HCT116 (cell line): ENCODE measurements around the gene CASZ1. TPM values are rescaled to one million over a fixed set of nuclear protein-coding genes. Genes with fewer than 3 reads are reported as not detected.

ENCODE experiments used
- ATAC-seq: fragments of 200-7000 bp; cut with Tn5 transposase; 2 replicates; pipeline ENCODE4 v1.9.1; 2020; ENCODE audit warnings: mild to moderate bottlenecking, moderate library complexity
- BruUV-seq: library from RNA; stranded (reverse); fragments of 400-500 nt; replicated peaks from 2 replicates; lab custom pipeline; 2021; lab: Mats Ljungman, UMichigan
- CTCF ChIA-PET: fragments of 300-600 bp; sonication (Branson Sonifier 250); formaldehyde crosslinking; loops from one replicate; lab custom pipeline; 2021; ENCODE audit warnings: antibody characterized with exemption; lab: Charles Lee
- POLR2A ChIA-PET: fragments of 300-600, 350-600 bp; sonication (Branson Sonifier 250); formaldehyde crosslinking; loops from one replicate; lab custom pipeline; 2021; ENCODE audit warnings: antibody characterized with exemption; lab: Charles Lee
- RAD21 ChIA-PET, 2 experiments: fragments of 300-600 bp; sonication (Branson Sonifier 250); formaldehyde crosslinking; loops; one replicate each; lab custom pipeline; 2023; ENCODE audit warnings: low total read pairs in 2 of 2; ENCODE audit not compliant: uncharacterized antibody in 2 of 2, unreplicated experiment in 2 of 2, low non-redundant PET in 1 of 2; lab: Charles Lee
- DNase-seq: peaks from one replicate; pipeline ENCODE4 v3.0.0-alpha.2; 2010; ENCODE audit warnings: low read depth, low spot score
- H2AFZ ChIP-seq: fragments of 200-600 bp; shearing (Covaris generic), sonication (generic); 2 replicates; pipeline ENCODE4 v1.6.1; 2017; ENCODE audit warnings: low read depth, mixed run types, mixed read lengths, antibody characterized with exemption, low read length; ENCODE audit not compliant: poor library complexity, severe bottlenecking
- H3K27ac ChIP-seq: 2 replicates; pipeline ENCODE4 v1.5.1; 2012; ENCODE audit warnings: low read depth, low read length
- H3K27me3 ChIP-seq: fragments of 200-600 bp; sonication (generic); 2 replicates; pipeline ENCODE4 v1.6.1; 2016; ENCODE audit warnings: mixed run types, low read length, mixed read lengths; ENCODE audit not compliant: insufficient read depth
- H3K36me3 ChIP-seq, 2 experiments: fragments of 200-500 bp in 1 of 2; fragments of 200-600 bp in 1 of 2; sonication (Bioruptor generic) in 1 of 2; sonication (generic) in 1 of 2; 2 replicates each; pipeline versions ENCODE4 v1.5.1 to v1.6.1; 2014 to 2016; ENCODE audit warnings: low read length in 2 of 2, inconsistent platforms in 1 of 2, mixed read lengths in 1 of 2, mixed run types in 1 of 2; ENCODE audit not compliant: insufficient read depth in 2 of 2, control insufficient read depth in 1 of 2
- H3K4me1 ChIP-seq, 2 experiments: fragments of 200-600 bp in 1 of 2; sonication (generic) in 1 of 2; 2 replicates each; pipeline versions ENCODE4 v1.5.1 to v1.6.1; 2012 to 2017; ENCODE audit warnings: low read length in 2 of 2, inconsistent platforms in 1 of 2, mild to moderate bottlenecking in 1 of 2, mixed read lengths in 1 of 2, mixed run types in 1 of 2, moderate library complexity in 1 of 2; ENCODE audit not compliant: insufficient read depth in 2 of 2, control insufficient read depth in 1 of 2
- H3K4me2 ChIP-seq: fragments of 200-600 bp; sonication (generic); 2 replicates; pipeline ENCODE4 v1.6.1; 2017; ENCODE audit warnings: mixed run types, low read length, mixed read lengths
- H3K4me3 ChIP-seq, 2 experiments: fragments of 200-600 bp in 1 of 2; sonication (generic) in 1 of 2; replicated peaks in 1 of 2; 2 replicates each; pipeline ENCODE4 v1.5.1; 2011 to 2016; ENCODE audit warnings: low read length in 2 of 2, control low read depth in 1 of 2, low read depth in 1 of 2, mild to moderate bottlenecking in 1 of 2, mixed read lengths in 1 of 2, mixed run types in 1 of 2
- H3K79me2 ChIP-seq: fragments of 200-600 bp; sonication (generic); 2 replicates; pipeline ENCODE4 v1.6.1; 2017; ENCODE audit warnings: mild to moderate bottlenecking, mixed run types, low read length, moderate library complexity, mixed read lengths; ENCODE audit not compliant: insufficient read depth
- H3K9ac ChIP-seq: fragments of 200-600 bp; sonication (generic); 2 replicates; pipeline ENCODE4 v1.6.1; 2016; ENCODE audit warnings: low read length, mixed read lengths
- H3K9me2 ChIP-seq: fragments of 200-600 bp; sonication (generic), shearing (Covaris generic); 2 replicates; pipeline ENCODE4 v1.6.1; 2017; ENCODE audit warnings: mixed run types, mild to moderate bottlenecking, moderate library complexity; ENCODE audit not compliant: insufficient read depth
- H3K9me3 ChIP-seq, 2 experiments: fragments of 200-500 bp in 1 of 2; fragments of 200-600 bp in 1 of 2; sonication (Bioruptor generic) in 1 of 2; sonication (generic) in 1 of 2; 2 replicates each; pipeline ENCODE4 v1.6.1; 2014 to 2017; ENCODE audit warnings: low read length in 2 of 2, mixed read lengths in 2 of 2, inconsistent platforms in 1 of 2, low read depth in 1 of 2, mild to moderate bottlenecking in 1 of 2, mixed run types in 1 of 2, moderate library complexity in 1 of 2; ENCODE audit not compliant: control insufficient read depth in 1 of 2, insufficient read depth in 1 of 2
- H4K20me1 ChIP-seq: fragments of 200-600 bp; sonication (generic), shearing (Covaris generic); 2 replicates; pipeline ENCODE4 v1.6.1; 2017; ENCODE audit warnings: mixed run types, mild to moderate bottlenecking, moderate library complexity; ENCODE audit not compliant: insufficient read depth
- ATF3 ChIP-seq: IDR thresholded peaks from 2 replicates; pipeline ENCODE4 v1.6.1; 2012
- EGR1 ChIP-seq: IDR thresholded peaks from 2 replicates; pipeline ENCODE4 v1.6.1; 2012; ENCODE audit warnings: low read depth
- ELF1 ChIP-seq: IDR thresholded peaks from 2 replicates; pipeline ENCODE4 v1.6.1; 2012; ENCODE audit warnings: low read depth, borderline replicate concordance
- EZH2 ChIP-seq: fragments of 200-600 bp; sonication (generic); IDR thresholded peaks from 2 replicates; pipeline ENCODE4 v1.6.1; 2017; ENCODE audit warnings: antibody characterized with exemption, mixed run types
- EZH2phosphoT487 ChIP-seq: fragments of 200-600 bp; IDR thresholded peaks from 2 replicates; pipeline ENCODE4 v1.6.1; 2018; ENCODE audit warnings: antibody characterized with exemption, borderline replicate concordance
- JUND ChIP-seq: IDR thresholded peaks from 2 replicates; pipeline ENCODE4 v1.6.1; 2012
- POLR2A ChIP-seq: IDR thresholded peaks from 2 replicates; pipeline ENCODE4 v1.7.0; 2011; ENCODE audit warnings: borderline replicate concordance; ENCODE audit not compliant: insufficient read depth, insufficient read length; ENCODE audit errors: extremely low read depth
- RAD21 ChIP-seq: IDR thresholded peaks from 2 replicates; pipeline ENCODE4 v1.6.1; 2012; ENCODE audit warnings: low read depth, mild to moderate bottlenecking
- TCF7L2 ChIP-seq: IDR thresholded peaks from 2 replicates; pipeline ENCODE4 v1.7.0; 2011; ENCODE audit warnings: borderline replicate concordance, inconsistent platforms; ENCODE audit not compliant: insufficient read depth, insufficient read length; ENCODE audit errors: extremely low read depth
- YY1 ChIP-seq: IDR thresholded peaks from 2 replicates; pipeline ENCODE4 v1.6.1; 2011; ENCODE audit warnings: low read length, low read depth, moderate library complexity, mild to moderate bottlenecking; ENCODE audit not compliant: insufficient replicate concordance; ENCODE audit errors: extremely low read depth
- ZFX ChIP-seq: fragments of 450-650 bp; IDR thresholded peaks from 2 replicates; pipeline ENCODE4 v1.6.1; 2017
- ZNF274 ChIP-seq: fragments of 200-500 bp; sonication (Bioruptor generic); IDR thresholded peaks from 2 replicates; pipeline ENCODE4 v1.6.1; 2014; ENCODE audit warnings: mild to moderate bottlenecking, low read depth, low read length, inconsistent platforms
- intact Hi-C: fragments of 100-400 bp; cut with micrococcal nuclease; formaldehyde crosslinking; loops from 2 replicates; pipeline ENCODE4 v1.10.0; 2022
- total RNA-seq: library from RNA; stranded (reverse); gene quantifications from one replicate; pipeline ENCODE4 v1.2.1, GENCODE V29; 2021; ENCODE audit not compliant: unreplicated experiment

The CASZ1 gene
- total RNA-seq, 1 experiment from 2014 or later: 7.7 TPM

GRCh38 chr1:10825592-10825991 is 29.1 kb upstream of the CASZ1 start:
- Histone ChIP-seq H3K9me2 (no peaks in the 10 kb centered on the region), H3K4me1 (peaks cover 5 to 15% of the 10 kb centered on the region in 2 experiments), H3K9me3 (no peaks in the 10 kb centered on the region), H3K79me2 (no peaks in the 10 kb centered on the region), H4K20me1 (no peaks in the 10 kb centered on the region), H3K27me3 (no peaks in the 10 kb centered on the region), H3K4me3 (no peak overlapping the region), H3K36me3 (no peaks in the 10 kb centered on the region), H2AFZ (peak overlapping the region; percentile 92), H3K27ac (no peak overlapping the region), H3K4me2 (peak overlapping the region; percentile 56; the same call in 1 of the 2 replicates), H3K9ac (no peak overlapping the region)
- BruUV-seq: no TSS peak
- intact Hi-C loops: no loop called here
- CTCF ChIA-PET: no interaction called here
- DNase-seq (no peak), ATAC-seq (0 out of 2 replicates have a peak, but pooled peaks have one; percentile 20)
- no peak for TF ChIP-seq YY1
- no peak for TF ChIP-seq ZNF274
- no peak for TF ChIP-seq ELF1
- TF ChIP-seq ATF3: no peak
- no peak for TF ChIP-seq RAD21
- TF ChIP-seq JUND: no peak
- TF ChIP-seq EGR1: no peak
- TF ChIP-seq EZH2phosphoT487: no peak
- TF ChIP-seq POLR2A: no peak
- no peak for TF ChIP-seq EZH2
- no peak for TF ChIP-seq ZFX
- RAD21 ChIA-PET: no interaction called here
- POLR2A ChIA-PET: no interaction called here

GRCh38 chr1:10824821-10825540 is 28.5 kb upstream of the CASZ1 start:
- peak overlapping the region; percentile 56 for H3K4me2 ChIP-seq
- ATAC-seq (peak; percentile 71), DNase-seq (peak; percentile 10)
- H3K9me2 ChIP-seq: no peaks in the 10 kb centered on the region
- no peaks in the 10 kb centered on the region for H4K20me1 ChIP-seq
- no TSS peak for BruUV-seq
- POLR2A ChIA-PET: no interaction called here
- CTCF ChIA-PET: no interaction called here
- peaks cover 5 to 14% of the 10 kb centered on the region in 2 experiments for H3K4me1 ChIP-seq
- peak overlapping the region; percentile 92 for H2AFZ ChIP-seq
- no peak overlapping the region for H3K27ac ChIP-seq
- RAD21 ChIA-PET: no interaction called here
- no peak overlapping the region for H3K4me3 ChIP-seq
- H3K9ac ChIP-seq: 0 out of 2 replicates have a peak overlapping the region, but pooled peaks have one; percentile 20
- TF ChIP-seq EZH2 (no peak), YY1 (no peak), TCF7L2 (no peak)
- intact Hi-C loops: no loop called here
- no peaks in the 10 kb centered on the region for H3K36me3 ChIP-seq
- H3K27me3 ChIP-seq: no peaks in the 10 kb centered on the region
- no peaks in the 10 kb centered on the region for H3K79me2 ChIP-seq
- H3K9me3 ChIP-seq: no peaks in the 10 kb centered on the region
